Erythroblast (primary cell): ENCODE data around the gene SLC8A3.

Experiments
- GATA1 ChIP-seq: IDR thresholded peaks from 2 replicates; pipeline ENCODE4 v1.6.1; 2011; ENCODE audit warnings: low read depth, mild to moderate bottlenecking, control low read depth, low read length, moderate library complexity
- POLR2A ChIP-seq: IDR thresholded peaks from 2 replicates; pipeline ENCODE4 v1.6.1; 2011; ENCODE audit warnings: mild to moderate bottlenecking, low read length

GRCh38 chr14:70234066-70234950 lies 45.6 kb upstream of the SLC8A3 start:
- no peak for TF ChIP-seq POLR2A
- TF ChIP-seq GATA1: no peak
